Stimulated activated CD8-positive, alpha-beta memory T cell treated with anti-CD3 and anti-CD28 coated beads, Interleukin-12 subunit alpha, Interleukin-12 subunit beta, amount 100 ng/mL, for 1 hour (primary cell): ENCODE results near the gene NUP43.
"Not testable (repeated sequence)": the region's sequence is repeated elsewhere in the genome, so short reads cannot be mapped to it uniquely, and the experiment has no call there.

Experiments used
- DNase-seq: peaks from one replicate; pipeline ENCODE4 v3.0.0-alpha.2; 2020; ENCODE audit warnings: low read depth

NUP43 gene, protein sequence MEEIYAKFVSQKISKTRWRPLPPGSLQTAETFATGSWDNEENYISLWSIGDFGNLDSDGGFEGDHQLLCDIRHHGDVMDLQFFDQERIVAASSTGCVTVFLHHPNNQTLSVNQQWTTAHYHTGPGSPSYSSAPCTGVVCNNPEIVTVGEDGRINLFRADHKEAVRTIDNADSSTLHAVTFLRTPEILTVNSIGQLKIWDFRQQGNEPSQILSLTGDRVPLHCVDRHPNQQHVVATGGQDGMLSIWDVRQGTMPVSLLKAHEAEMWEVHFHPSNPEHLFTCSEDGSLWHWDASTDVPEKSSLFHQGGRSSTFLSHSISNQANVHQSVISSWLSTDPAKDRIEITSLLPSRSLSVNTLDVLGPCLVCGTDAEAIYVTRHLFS

DNA sequence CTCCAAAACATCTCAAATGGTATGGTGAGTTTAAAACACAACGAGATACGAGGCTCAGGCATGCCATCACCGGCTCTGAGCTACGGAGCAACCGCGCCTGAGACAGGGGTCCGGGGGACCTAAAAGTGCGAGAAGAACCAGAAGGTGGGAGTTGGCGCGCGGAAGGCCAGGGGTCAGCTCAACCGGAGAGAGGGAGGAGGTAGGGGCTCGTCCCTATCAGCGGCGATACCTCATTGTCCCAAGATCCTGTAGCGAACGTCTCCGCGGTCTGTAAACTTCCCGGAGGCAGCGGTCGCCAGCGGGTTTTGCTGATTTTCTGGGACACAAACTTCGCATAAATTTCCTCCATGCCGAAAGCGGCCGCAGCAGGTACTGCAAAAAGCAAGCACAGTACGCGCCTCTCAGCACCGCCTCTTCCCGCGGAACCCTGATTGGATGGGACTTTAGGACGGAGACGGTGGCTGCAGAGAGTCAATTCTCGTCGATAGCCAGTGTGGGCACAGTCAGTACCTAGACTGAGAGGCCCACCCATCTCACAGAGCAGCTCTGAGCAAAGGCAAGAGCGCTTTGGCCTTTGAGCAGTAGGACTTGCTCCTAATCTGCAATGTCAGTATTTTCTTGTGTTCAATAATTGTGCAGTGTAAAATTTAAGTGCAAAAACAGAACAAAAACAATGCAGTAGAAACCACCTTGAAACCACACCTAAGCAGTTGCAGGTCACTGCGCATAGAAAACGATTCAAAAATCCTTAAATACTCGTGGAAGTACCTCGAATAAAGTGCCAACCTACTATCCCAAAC lies at the start of gene NUP43:
Gene NUP43 (minus strand): TSS at position 383 of the 800 bp plus-strand sequence. CDS start 34 bp downstream, at position 349.
- peak; percentile 85 for DNase-seq

- DNase-seq, result no peak
Measured at GRCh38 chr6:149783551-149783950, 37.2 kb upstream of the NUP43 start.

DNA sequence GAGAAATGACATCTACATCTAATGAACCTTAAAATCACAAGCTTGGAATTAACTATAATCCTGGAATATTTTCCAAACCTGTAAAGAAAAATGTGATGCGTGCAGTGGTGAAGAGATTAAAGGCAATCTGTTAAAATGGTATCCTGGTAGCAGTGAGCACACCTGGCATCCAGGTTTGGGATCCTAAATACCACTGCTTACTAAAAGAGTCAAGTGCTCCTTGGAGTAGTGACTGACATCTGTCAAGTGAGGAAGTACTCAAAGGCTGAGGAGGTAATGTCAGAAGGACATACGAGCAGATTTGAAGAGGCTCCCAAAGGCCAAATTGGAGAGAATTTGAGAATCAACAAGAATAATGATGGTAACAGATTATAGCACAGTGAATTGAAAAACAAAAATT lies 36.0 kb upstream of the NUP43 start:
- no peak for DNase-seq

- no peak for DNase-seq
Measured at GRCh38 chr6:149781715-149782114, 35.4 kb upstream of the NUP43 start.

DNA sequence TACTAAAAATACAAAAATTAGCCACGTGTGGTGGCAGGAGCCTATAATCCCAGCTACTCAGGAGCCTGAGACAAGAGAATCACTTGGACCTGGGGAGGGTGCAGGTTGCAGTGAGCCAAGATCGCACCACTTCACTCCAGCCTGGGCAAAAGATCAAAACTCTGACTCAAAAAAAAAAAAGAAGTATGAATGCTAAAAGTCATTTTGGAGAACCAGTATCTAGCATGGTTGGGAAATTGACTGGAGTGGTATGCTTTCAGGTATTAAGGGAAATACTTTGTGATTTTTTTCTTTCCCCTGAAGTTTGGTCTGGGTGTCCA lies 33.3 kb upstream of the NUP43 start:
- no peak for DNase-seq

GRCh38 chr6:149777624-149778023 lies 31.3 kb upstream of the NUP43 start:
- no peak for DNase-seq

DNA sequence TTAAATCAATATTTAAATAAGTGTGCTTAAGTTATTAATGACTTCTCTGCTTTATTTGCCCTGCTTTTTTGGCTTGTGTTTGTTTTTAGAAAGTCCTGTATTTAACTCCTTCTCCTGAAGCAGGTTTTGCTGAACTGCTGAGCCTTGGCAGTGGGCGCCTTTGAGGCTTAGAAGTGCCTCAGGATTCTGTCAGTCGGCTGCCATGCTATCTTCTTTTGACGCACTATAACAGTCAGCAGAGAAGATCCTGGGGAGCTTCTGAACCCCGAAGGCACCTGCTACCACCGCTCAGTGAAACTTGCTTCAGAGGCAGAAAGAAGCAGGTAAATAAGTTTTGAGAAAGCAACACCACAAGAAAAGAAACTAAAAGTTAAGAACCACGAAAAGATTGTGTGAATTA lies 25.6 kb upstream of the NUP43 start:
- DNase-seq, result no peak

GRCh38 chr6:149771185-149771584 lies 24.9 kb upstream of the NUP43 start:
- DNase-seq, result no peak

- no peak for DNase-seq
Measured at GRCh38 chr6:149769676-149770075, 23.3 kb upstream of the NUP43 start.

- DNase-seq, result no peak
Measured at GRCh38 chr6:149766156-149766769, 19.9 kb upstream of the NUP43 start.

- DNase-seq, result no peak
Measured at GRCh38 chr6:149763866-149764265, 17.5 kb upstream of the NUP43 start.

DNA sequence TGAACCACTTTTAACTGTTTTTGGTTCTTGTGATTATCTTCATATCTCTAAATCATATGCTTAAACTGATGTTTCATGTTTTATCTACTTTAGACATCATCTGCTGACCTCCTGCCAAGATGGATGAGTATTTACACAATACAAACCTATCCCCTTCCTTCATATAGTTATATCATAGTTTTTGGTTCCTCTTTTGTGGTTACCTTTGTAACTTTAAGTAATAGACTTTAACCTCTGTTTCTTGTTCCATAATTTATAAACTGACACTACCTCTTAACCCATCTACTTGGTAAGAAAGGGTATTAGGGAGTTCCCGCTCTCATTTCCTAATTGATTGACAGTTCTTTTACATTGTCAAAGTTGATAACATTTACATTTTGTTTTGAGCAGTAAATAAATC lies 15.1 kb upstream of the NUP43 start:
- DNase-seq, result no peak

- DNase-seq, result no peak
Measured at GRCh38 chr6:149756261-149756636, 9.9 kb upstream of the NUP43 start.

GRCh38 chr6:149755300-149756260 lies 9.3 kb upstream of the NUP43 start:
- no peak for DNase-seq

DNA sequence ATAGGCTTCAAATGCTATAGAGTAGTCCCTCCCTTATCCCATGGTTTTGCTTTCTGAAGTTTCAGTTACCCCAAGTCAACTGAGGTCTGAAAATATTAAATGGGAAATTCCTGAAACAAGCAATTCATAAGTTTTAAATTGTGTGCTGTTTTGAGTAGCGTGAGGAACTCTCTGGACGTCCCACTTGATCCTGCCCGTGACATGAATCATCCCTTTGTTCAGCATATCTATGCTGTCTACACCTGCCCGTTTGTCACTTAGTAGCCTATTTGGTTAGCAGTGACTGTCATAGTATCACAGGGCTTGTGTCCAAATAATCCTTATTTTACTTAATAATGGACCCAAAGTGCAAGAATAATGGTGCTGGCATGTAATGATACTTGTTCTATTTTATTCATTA lies 8.2 kb upstream of the NUP43 start:
- no peak for DNase-seq

GRCh38 chr6:149753374-149753637 lies 7.0 kb upstream of the NUP43 start:
- not testable (repeated sequence) for DNase-seq

- DNase-seq, result no peak
Measured at GRCh38 chr6:149752600-149753373, 6.5 kb upstream of the NUP43 start.

DNA sequence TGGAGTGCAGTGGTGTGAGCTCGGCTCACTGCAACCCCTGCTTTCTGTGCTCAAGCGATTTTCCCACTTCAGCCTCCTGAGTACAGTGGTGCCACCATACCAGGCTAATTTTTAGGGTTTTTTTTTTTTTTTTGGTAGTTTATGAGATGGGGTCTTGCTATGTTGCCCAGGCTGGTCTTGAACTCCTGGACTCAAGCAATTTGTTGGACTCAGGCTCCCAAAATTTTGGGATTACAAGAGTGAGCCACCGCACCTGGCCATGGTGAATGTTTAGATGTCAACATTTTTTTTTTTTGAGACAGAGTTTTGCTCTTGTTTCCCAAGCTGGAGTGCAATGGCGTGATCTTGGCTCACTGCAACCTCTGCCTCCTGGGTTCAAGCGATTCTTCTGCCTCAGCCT lies 5.6 kb upstream of the NUP43 start:
- DNase-seq, result not testable (repeated sequence)

GRCh38 chr6:149751239-149751638 lies 4.9 kb upstream of the NUP43 start:
- no peak for DNase-seq

DNA sequence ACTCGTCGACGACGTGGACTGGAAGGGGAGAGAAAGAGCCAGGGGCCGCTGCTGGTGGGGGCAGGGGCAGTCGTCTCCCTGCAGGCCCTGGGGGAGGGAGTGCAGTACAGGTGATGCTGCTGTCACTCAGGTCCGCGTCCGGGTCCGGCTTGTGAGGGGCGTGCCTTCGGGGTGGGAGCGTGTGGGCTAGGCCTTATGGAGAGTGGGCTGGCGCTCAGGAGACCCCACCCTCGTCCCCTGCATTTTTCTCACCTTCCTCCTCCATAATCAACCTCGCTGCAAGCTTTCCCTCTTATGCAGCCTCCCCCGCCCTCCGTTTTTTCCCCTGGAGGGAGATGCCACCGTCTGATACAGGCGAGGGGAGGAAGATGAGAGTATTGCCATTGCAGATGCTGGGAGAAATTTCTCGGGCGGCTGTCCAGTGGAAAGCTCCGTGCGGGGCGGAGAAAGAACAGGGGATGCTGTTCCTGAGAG lies 3.8 kb upstream of the NUP43 start:
- peak; percentile 22 for DNase-seq

- DNase-seq, result peak; percentile 77
Measured at GRCh38 chr6:149749594-149750135, 3.3 kb upstream of the NUP43 start, which contains the start of gene PCMT1. Gene PCMT1 (plus strand): TSS chr6:149749741. CDS start chr6:149749902, 161 bp downstream.
